ENCODE measurements around the gene PRCD.

The PRCD gene

GRCh38 chr17:76574166-76574565 lies 34.3 kb downstream of the PRCD start:
- DNase-seq, result no peak

- DNase-seq, result no peak
Observed at GRCh38 chr17:76575570-76575969, 35.7 kb downstream of the PRCD start.

DNA sequence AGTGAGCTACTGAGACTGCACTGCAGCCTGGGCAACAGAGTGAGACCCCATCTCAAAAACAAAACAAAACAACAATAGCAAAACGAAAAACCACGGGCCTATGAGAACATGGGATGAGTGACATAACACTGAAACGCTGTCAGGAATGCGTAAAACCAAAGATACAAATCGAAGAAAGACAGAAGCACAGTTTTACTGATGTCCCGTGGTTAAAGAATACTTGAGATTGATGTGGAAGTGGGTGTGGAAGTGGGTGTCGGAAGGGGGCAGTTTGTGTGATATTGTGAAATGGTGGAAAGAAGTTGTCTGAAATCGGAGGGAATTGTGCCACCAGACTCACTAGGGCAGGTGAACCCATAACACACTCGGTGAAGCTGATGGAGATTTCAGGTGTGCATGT lies 36.3 kb downstream of the PRCD start:
- DNase-seq, result no peak

DNA sequence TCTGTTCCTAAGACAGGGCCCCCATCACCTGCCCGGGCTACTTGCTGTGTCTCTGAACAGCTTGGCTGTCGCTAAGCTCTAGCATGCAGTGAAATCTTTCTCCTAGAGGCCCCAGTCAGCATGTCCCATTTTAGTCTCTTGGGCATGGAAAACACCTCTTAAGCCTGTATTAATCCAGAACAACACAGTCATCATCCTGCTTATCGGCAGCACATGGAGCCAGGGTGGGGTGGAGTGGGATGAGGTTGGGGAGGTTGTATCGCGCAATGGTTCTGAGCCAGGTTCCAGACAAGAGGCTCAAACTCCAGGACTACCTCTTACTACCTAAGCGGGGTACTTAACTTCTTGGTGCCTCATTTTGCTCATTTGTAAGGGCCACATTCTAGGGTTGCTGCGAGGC lies 38.0 kb downstream of the PRCD start:
- no peak for DNase-seq

GRCh38 chr17:76578376-76578775 lies 38.5 kb downstream of the PRCD start:
- no peak for DNase-seq

DNA sequence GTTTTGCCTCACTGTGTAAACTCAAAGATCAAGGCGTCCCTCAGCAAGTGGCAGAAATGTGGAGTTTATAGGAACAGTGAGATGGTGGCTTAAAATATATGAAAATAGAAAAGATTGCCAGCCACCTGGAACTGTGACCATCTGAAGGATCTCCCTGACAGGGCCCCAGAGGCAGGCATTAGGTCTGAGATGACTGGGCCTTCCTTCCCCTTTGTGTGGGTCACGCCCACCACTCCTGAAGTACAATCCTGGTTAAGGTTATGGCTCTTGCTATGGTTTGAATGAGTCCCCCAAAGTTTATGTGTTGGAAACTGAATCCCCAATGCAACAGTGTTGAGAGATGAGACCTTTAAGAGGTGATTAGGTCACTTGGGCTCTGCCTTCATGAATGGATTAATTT lies 39.4 kb downstream of the PRCD start:
- no peak for DNase-seq

DNA sequence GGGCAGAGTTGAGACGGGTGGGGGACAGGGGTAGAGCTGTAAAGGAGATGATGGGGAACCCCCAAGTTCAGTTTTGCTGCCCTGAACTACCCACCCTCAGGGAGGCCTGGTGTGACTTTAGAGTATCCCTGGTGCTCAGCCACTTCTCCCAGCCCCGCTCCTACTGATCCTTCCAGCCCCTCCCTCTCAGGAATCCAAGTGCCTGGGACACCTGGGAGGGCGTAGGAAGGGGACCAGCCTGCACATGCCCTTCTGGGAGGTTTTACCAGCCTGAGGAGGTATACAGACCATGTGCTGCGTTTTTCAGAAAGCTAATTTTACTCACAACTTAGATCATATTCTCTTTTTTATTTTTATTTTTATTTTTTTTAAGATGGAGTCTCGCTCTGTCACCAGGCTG lies 41.7 kb downstream of the PRCD start:
- DNase-seq, result no peak

DNA sequence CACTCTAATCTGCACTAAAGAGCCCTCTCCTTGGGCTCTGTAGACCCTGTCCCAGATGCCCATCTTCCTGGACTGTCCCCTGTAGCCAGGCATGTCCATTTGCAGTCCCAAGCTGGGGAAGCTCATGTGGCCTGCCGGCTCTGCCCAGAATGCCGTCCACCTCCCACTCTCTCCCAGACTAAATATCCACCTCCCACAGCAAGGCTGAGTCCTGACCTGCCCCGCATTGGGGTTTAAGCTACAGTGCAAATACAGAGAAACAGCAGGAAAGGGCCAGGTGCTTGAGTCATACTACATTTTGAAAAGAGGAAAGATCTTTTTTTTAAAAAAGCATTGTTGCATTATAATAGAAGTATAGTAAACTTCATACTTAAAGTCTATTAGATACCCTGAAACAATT lies 42.8 kb downstream of the PRCD start:
- DNase-seq, result no peak

DNA sequence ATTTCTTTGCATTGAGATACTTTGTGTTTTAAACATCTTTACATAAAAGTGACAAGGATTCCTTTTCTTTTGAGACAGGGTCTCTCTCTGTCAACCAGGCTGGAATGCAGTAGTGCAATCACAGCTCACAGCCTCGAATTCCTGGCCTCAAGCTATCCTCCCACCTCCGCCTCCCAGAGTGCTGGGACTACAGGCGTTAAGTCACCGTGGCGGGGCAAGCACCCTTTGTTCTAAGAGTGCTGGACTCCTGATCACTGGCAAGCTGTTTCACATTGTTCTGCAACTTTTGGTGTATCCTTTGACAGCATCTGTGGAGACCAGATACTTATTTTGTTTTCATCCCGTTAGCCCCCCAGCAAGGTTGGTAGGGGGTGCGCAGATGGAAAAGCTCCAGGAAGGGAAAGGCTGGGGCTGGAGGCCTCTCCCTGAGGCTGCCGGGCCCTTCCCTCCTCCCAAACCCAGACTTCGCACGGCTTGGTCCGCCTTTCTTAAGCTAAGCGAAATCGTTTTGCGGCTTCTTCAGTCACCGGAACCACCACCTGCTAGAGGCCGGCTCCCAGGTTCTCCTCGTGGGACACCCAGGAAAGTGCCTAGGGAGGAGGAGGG lies 44.7 kb downstream of the PRCD start:
- DNase-seq, result no peak

GRCh38 chr17:76585033-76585648 lies 45.3 kb downstream of the PRCD start:
- DNase-seq, result no peak

GRCh38 chr17:76585649-76586593 lies 46.1 kb downstream of the PRCD start, which contains the start of gene ST6GALNAC2:
Gene ST6GALNAC2, minus strand, starts transcription at chr17:76585860. Its CDS starts 52 bp downstream, at chr17:76585808.
- DNase-seq, result peak; percentile 57

- DNase-seq, result no peak
Observed at GRCh38 chr17:76586741-76587487, 47.1 kb downstream of the PRCD start.

GRCh38 chr17:76588182-76588581 lies 48.3 kb downstream of the PRCD start:
- no peak for DNase-seq

GRCh38 chr17:76593384-76593826 lies 53.6 kb downstream of the PRCD start:
- no peak for DNase-seq

- no peak for DNase-seq
Observed at GRCh38 chr17:76593959-76594358, 54.1 kb downstream of the PRCD start.

DNA sequence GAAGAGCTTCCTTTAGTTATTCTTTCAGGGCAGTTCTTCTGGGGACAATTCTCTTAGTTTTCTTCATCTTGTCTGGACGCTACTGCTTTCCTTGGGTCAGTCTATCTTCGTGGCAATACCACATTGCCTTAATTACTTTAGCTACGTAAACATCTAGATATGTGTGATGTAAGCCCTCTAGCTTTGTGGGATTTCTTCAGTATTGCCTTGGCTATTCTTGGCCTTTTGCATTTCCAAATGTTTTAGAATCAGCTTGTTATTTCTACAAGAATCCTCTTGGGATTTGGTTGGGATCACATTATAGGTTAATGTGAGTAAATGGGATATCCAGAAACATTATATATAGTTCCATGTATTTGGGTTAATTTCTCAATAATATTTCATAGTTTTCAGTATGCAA lies 54.8 kb downstream of the PRCD start:
- DNase-seq, result no peak
